HCT116 (cell line): ENCODE results near the gene AGBL1. TPM values are rescaled to one million over a fixed set of nuclear protein-coding genes. Genes with fewer than 3 reads are reported as not detected.

Experiments used
- ATAC-seq: fragments of 200-7000 bp; cut with Tn5 transposase; 2 replicates; pipeline ENCODE4 v1.9.1; 2020; ENCODE audit warnings: mild to moderate bottlenecking, moderate library complexity
- BruUV-seq: library from RNA; stranded (reverse); fragments of 400-500 nt; replicated peaks from 2 replicates; lab custom pipeline; 2021; lab: Mats Ljungman, UMichigan
- CTCF ChIA-PET: fragments of 300-600 bp; sonication (Branson Sonifier 250); formaldehyde crosslinking; loops from one replicate; lab custom pipeline; 2021; ENCODE audit warnings: antibody characterized with exemption; lab: Charles Lee
- POLR2A ChIA-PET: fragments of 300-600, 350-600 bp; sonication (Branson Sonifier 250); formaldehyde crosslinking; loops from one replicate; lab custom pipeline; 2021; ENCODE audit warnings: antibody characterized with exemption; lab: Charles Lee
- RAD21 ChIA-PET, 2 experiments: fragments of 300-600 bp; sonication (Branson Sonifier 250); formaldehyde crosslinking; loops; one replicate each; lab custom pipeline; 2023; ENCODE audit warnings: low total read pairs in 2 of 2; ENCODE audit not compliant: uncharacterized antibody in 2 of 2, unreplicated experiment in 2 of 2, low non-redundant PET in 1 of 2; lab: Charles Lee
- DNase-seq: peaks from one replicate; pipeline ENCODE4 v3.0.0-alpha.2; 2010; ENCODE audit warnings: low read depth, low spot score
- H2AFZ ChIP-seq: fragments of 200-600 bp; shearing (Covaris generic), sonication (generic); 2 replicates; pipeline ENCODE4 v1.6.1; 2017; ENCODE audit warnings: low read depth, mixed run types, mixed read lengths, antibody characterized with exemption, low read length; ENCODE audit not compliant: poor library complexity, severe bottlenecking
- H3K27ac ChIP-seq: 2 replicates; pipeline ENCODE4 v1.5.1; 2012; ENCODE audit warnings: low read depth, low read length
- H3K27me3 ChIP-seq: fragments of 200-600 bp; sonication (generic); 2 replicates; pipeline ENCODE4 v1.6.1; 2016; ENCODE audit warnings: mixed run types, low read length, mixed read lengths; ENCODE audit not compliant: insufficient read depth
- H3K36me3 ChIP-seq, 2 experiments: fragments of 200-500 bp in 1 of 2; fragments of 200-600 bp in 1 of 2; sonication (Bioruptor generic) in 1 of 2; sonication (generic) in 1 of 2; 2 replicates each; pipeline versions ENCODE4 v1.5.1 to v1.6.1; 2014 to 2016; ENCODE audit warnings: low read length in 2 of 2, inconsistent platforms in 1 of 2, mixed read lengths in 1 of 2, mixed run types in 1 of 2; ENCODE audit not compliant: insufficient read depth in 2 of 2, control insufficient read depth in 1 of 2
- H3K4me1 ChIP-seq, 2 experiments: fragments of 200-600 bp in 1 of 2; sonication (generic) in 1 of 2; 2 replicates each; pipeline versions ENCODE4 v1.5.1 to v1.6.1; 2012 to 2017; ENCODE audit warnings: low read length in 2 of 2, inconsistent platforms in 1 of 2, mild to moderate bottlenecking in 1 of 2, mixed read lengths in 1 of 2, mixed run types in 1 of 2, moderate library complexity in 1 of 2; ENCODE audit not compliant: insufficient read depth in 2 of 2, control insufficient read depth in 1 of 2
- H3K4me2 ChIP-seq: fragments of 200-600 bp; sonication (generic); 2 replicates; pipeline ENCODE4 v1.6.1; 2017; ENCODE audit warnings: mixed run types, low read length, mixed read lengths
- H3K4me3 ChIP-seq, 2 experiments: fragments of 200-600 bp in 1 of 2; sonication (generic) in 1 of 2; replicated peaks in 1 of 2; 2 replicates each; pipeline ENCODE4 v1.5.1; 2011 to 2016; ENCODE audit warnings: low read length in 2 of 2, control low read depth in 1 of 2, low read depth in 1 of 2, mild to moderate bottlenecking in 1 of 2, mixed read lengths in 1 of 2, mixed run types in 1 of 2
- H3K79me2 ChIP-seq: fragments of 200-600 bp; sonication (generic); 2 replicates; pipeline ENCODE4 v1.6.1; 2017; ENCODE audit warnings: mild to moderate bottlenecking, mixed run types, low read length, moderate library complexity, mixed read lengths; ENCODE audit not compliant: insufficient read depth
- H3K9ac ChIP-seq: fragments of 200-600 bp; sonication (generic); 2 replicates; pipeline ENCODE4 v1.6.1; 2016; ENCODE audit warnings: low read length, mixed read lengths
- H3K9me2 ChIP-seq: fragments of 200-600 bp; sonication (generic), shearing (Covaris generic); 2 replicates; pipeline ENCODE4 v1.6.1; 2017; ENCODE audit warnings: mixed run types, mild to moderate bottlenecking, moderate library complexity; ENCODE audit not compliant: insufficient read depth
- H3K9me3 ChIP-seq, 2 experiments: fragments of 200-500 bp in 1 of 2; fragments of 200-600 bp in 1 of 2; sonication (Bioruptor generic) in 1 of 2; sonication (generic) in 1 of 2; 2 replicates each; pipeline ENCODE4 v1.6.1; 2014 to 2017; ENCODE audit warnings: low read length in 2 of 2, mixed read lengths in 2 of 2, inconsistent platforms in 1 of 2, low read depth in 1 of 2, mild to moderate bottlenecking in 1 of 2, mixed run types in 1 of 2, moderate library complexity in 1 of 2; ENCODE audit not compliant: control insufficient read depth in 1 of 2, insufficient read depth in 1 of 2
- H4K20me1 ChIP-seq: fragments of 200-600 bp; sonication (generic), shearing (Covaris generic); 2 replicates; pipeline ENCODE4 v1.6.1; 2017; ENCODE audit warnings: mixed run types, mild to moderate bottlenecking, moderate library complexity; ENCODE audit not compliant: insufficient read depth
- CBX3 ChIP-seq: IDR thresholded peaks from 2 replicates; pipeline ENCODE4 v1.6.1; 2012; ENCODE audit warnings: low read depth
- CEBPB ChIP-seq: IDR thresholded peaks from 2 replicates; pipeline ENCODE4 v1.6.1; 2012; ENCODE audit warnings: low read depth
- ELF1 ChIP-seq: IDR thresholded peaks from 2 replicates; pipeline ENCODE4 v1.6.1; 2012; ENCODE audit warnings: low read depth, borderline replicate concordance
- EZH2 ChIP-seq: fragments of 200-600 bp; sonication (generic); IDR thresholded peaks from 2 replicates; pipeline ENCODE4 v1.6.1; 2017; ENCODE audit warnings: antibody characterized with exemption, mixed run types
- FOSL1 ChIP-seq: IDR thresholded peaks from 2 replicates; pipeline ENCODE4 v1.6.1; 2012; ENCODE audit warnings: low read depth
- JUND ChIP-seq: IDR thresholded peaks from 2 replicates; pipeline ENCODE4 v1.6.1; 2012
- POLR2A ChIP-seq: IDR thresholded peaks from 2 replicates; pipeline ENCODE4 v1.7.0; 2011; ENCODE audit warnings: borderline replicate concordance; ENCODE audit not compliant: insufficient read depth, insufficient read length; ENCODE audit errors: extremely low read depth
- RAD21 ChIP-seq: IDR thresholded peaks from 2 replicates; pipeline ENCODE4 v1.6.1; 2012; ENCODE audit warnings: low read depth, mild to moderate bottlenecking
- REST ChIP-seq: IDR thresholded peaks from 2 replicates; pipeline ENCODE4 v1.6.1; 2012; ENCODE audit warnings: low read depth
- SP1 ChIP-seq: IDR thresholded peaks from 2 replicates; pipeline ENCODE4 v1.6.1; 2012; ENCODE audit warnings: low read depth
- SRF ChIP-seq: IDR thresholded peaks from 2 replicates; pipeline ENCODE4 v1.6.1; 2012; ENCODE audit warnings: low read depth
- TCF7L2 ChIP-seq: IDR thresholded peaks from 2 replicates; pipeline ENCODE4 v1.7.0; 2011; ENCODE audit warnings: borderline replicate concordance, inconsistent platforms; ENCODE audit not compliant: insufficient read depth, insufficient read length; ENCODE audit errors: extremely low read depth
- YY1 ChIP-seq: IDR thresholded peaks from 2 replicates; pipeline ENCODE4 v1.6.1; 2011; ENCODE audit warnings: low read length, low read depth, moderate library complexity, mild to moderate bottlenecking; ENCODE audit not compliant: insufficient replicate concordance; ENCODE audit errors: extremely low read depth
- intact Hi-C: fragments of 100-400 bp; cut with micrococcal nuclease; formaldehyde crosslinking; loops from 2 replicates; pipeline ENCODE4 v1.10.0; 2022
- total RNA-seq: library from RNA; stranded (reverse); gene quantifications from one replicate; pipeline ENCODE4 v1.2.1, GENCODE V29; 2021; ENCODE audit not compliant: unreplicated experiment

AGBL1 gene
- total RNA-seq, 1 experiment from 2014 or later = not detected

DNA sequence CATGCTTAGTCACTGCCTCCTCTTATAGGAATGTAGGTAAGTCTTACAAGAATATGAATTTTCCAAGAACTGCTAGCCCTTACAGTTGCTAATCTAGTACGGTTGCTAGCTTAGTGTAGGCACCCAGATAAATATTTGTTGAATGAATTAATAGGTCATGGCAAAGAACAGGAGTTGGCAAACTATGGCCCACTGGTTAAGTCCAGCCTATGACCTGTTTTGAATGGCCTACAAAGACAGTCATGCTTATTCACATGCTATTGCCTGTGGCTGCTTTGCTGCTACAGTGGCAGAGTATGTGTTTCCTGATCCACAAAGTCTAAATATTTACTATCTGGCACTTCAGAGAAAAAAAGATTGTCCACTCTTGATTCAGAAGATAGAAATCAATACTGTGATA lies 631.8 kb downstream of the AGBL1 start:
- no peak overlapping the region for H3K4me2 ChIP-seq
- H3K9me3 ChIP-seq = peaks cover 0 to 34% of the 10 kb centered on the region in 2 experiments; a peak in 2 of 4 replicates
- H3K9ac ChIP-seq = no peak overlapping the region
- CTCF ChIA-PET = no interaction called here
- POLR2A ChIA-PET = no interaction called here
- no peaks in the 10 kb centered on the region for H3K4me1 ChIP-seq
- no peaks in the 10 kb centered on the region for H3K27me3 ChIP-seq
- no TSS peak for BruUV-seq
- RAD21 ChIA-PET = no interaction called here
- H3K27ac ChIP-seq = no peak overlapping the region
- intact Hi-C loops = no loop called here
- H3K4me3 ChIP-seq = no peak overlapping the region
- no peaks in the 10 kb centered on the region for H3K36me3 ChIP-seq
- ATAC-seq (no peak), DNase-seq (no peak)
- TF ChIP-seq SRF (no peak), JUND (no peak), FOSL1 (no peak), CEBPB (no peak), SP1 (no peak), YY1 (no peak), POLR2A (no peak), RAD21 (no peak), TCF7L2 (no peak), ELF1 (no peak)
- H3K9me2 ChIP-seq = no peaks in the 10 kb centered on the region
- no peak overlapping the region for H2AFZ ChIP-seq
- no peaks in the 10 kb centered on the region for H4K20me1 ChIP-seq
- H3K79me2 ChIP-seq = no peaks in the 10 kb centered on the region

DNA sequence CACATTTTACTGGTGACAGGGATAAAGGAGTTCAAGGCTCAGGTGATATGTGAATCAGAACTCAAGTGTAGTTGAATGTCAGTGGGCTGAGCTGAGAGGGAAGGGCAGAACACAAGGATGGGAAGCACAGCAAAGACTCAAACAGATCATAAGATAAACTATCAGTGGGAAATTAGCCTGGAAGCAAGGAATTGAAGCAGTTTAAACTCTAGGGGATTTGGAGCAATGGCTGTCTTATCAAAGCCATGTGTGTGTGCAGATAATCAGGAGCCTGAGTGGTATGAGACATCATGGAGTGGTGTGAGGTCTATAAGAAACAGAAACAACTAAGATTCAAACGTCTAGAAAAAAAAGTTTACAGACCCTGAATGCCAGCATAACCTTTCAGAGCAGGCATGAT lies 634.6 kb downstream of the AGBL1 start:
- Histone ChIP-seq H3K79me2 (no peaks in the 10 kb centered on the region), H3K9me3 (peaks cover 0 to 31% of the 10 kb centered on the region in 2 experiments; a peak in 2 of 4 replicates)
- POLR2A ChIA-PET = no interaction called here
- ATAC-seq = no peak
- BruUV-seq = no TSS peak
- TF ChIP-seq POLR2A (no peak), CBX3 (no peak), REST (no peak), SRF (no peak), SP1 (no peak), CEBPB (no peak), EZH2 (no peak)
- TF ChIP-seq, all 23 proteins: peak for 0
- RAD21 ChIA-PET = no interaction called here
- Histone ChIP-seq H3K9me2 (no peaks in the 10 kb centered on the region), H3K4me2 (no peak overlapping the region), H3K4me3 (no peak overlapping the region), H3K4me1 (no peaks in the 10 kb centered on the region), H3K36me3 (no peaks in the 10 kb centered on the region), H3K27me3 (no peaks in the 10 kb centered on the region), H3K9ac (no peak overlapping the region), H2AFZ (no peak overlapping the region), H3K27ac (no peak overlapping the region), H4K20me1 (no peaks in the 10 kb centered on the region)
- intact Hi-C loops = no loop called here
- no peak for DNase-seq
- CTCF ChIA-PET = no interaction called here
